Skeletal muscle satellite cell (primary cell): ENCODE results near the gene KCNAB1.
"Not testable (repeated sequence)": the region's sequence is repeated elsewhere in the genome, so short reads cannot be mapped to it uniquely, and the experiment has no call there.

Source experiments
- H3K27me3 ChIP-seq: 2 replicates; pipeline ENCODE4 v1.7.0; 2013; ENCODE audit warnings: low read length; ENCODE audit not compliant: control insufficient read depth, insufficient read depth
- H3K36me3 ChIP-seq: 2 replicates; pipeline ENCODE4 v1.7.0; 2013; ENCODE audit warnings: mild to moderate bottlenecking, control low read depth, low read length; ENCODE audit not compliant: insufficient read depth
- H3K4me1 ChIP-seq: 2 replicates; pipeline ENCODE4 v1.7.0; 2013; ENCODE audit warnings: low read length; ENCODE audit not compliant: control insufficient read depth, insufficient read depth
- H3K4me2 ChIP-seq: 2 replicates; pipeline ENCODE4 v1.7.0; 2013; ENCODE audit warnings: mild to moderate bottlenecking, low read length
- H3K4me3 ChIP-seq: 2 replicates; pipeline ENCODE4 v1.7.0; 2013; ENCODE audit warnings: low read length
- H3K9ac ChIP-seq: 2 replicates; pipeline ENCODE4 v1.7.0; 2013; ENCODE audit warnings: mild to moderate bottlenecking, low read depth, low read length, moderate library complexity
- H3K9me3 ChIP-seq: replicated peaks from 2 replicates; pipeline ENCODE4 v1.7.0; 2013; ENCODE audit warnings: mild to moderate bottlenecking, control low read depth, low read length

The KCNAB1 gene

DNA sequence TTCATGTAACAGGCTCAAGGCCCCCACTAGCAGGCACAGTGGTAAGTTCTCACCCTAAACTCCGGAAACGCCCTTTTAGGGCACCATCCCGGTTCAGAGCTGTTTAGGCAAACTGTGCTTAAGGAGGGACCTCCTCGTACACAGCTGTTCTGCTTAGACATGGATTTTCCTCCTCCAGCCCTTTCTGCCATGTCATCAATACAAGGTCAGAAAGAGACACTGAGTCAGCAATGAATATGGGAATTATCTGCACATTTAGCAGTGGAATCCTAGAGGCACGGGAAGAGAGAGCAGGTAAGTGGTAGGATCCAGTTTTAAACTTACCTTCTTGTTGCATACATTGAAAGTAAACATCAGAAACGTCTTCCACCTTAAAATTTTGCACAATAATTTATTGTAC, 107.3 kb downstream of the KCNAB1 start:
- Histone ChIP-seq H3K9me3 (no peaks in the 10 kb centered on the region), H3K4me1 (no peaks in the 10 kb centered on the region), H3K27me3 (no peaks in the 10 kb centered on the region), H3K9ac (no peak overlapping the region), H3K36me3 (no peaks in the 10 kb centered on the region), H3K4me3 (no peak overlapping the region), H3K4me2 (no peak overlapping the region)

GRCh38 chr3:156230278-156230900, 110.0 kb downstream of the KCNAB1 start:
- Histone ChIP-seq H3K4me3 (no peak overlapping the region), H3K9ac (no peak overlapping the region), H3K4me2 (no peak overlapping the region), H3K27me3 (no peaks in the 10 kb centered on the region), H3K36me3 (no peaks in the 10 kb centered on the region), H3K9me3 (no peaks in the 10 kb centered on the region), H3K4me1 (no peaks in the 10 kb centered on the region)

DNA sequence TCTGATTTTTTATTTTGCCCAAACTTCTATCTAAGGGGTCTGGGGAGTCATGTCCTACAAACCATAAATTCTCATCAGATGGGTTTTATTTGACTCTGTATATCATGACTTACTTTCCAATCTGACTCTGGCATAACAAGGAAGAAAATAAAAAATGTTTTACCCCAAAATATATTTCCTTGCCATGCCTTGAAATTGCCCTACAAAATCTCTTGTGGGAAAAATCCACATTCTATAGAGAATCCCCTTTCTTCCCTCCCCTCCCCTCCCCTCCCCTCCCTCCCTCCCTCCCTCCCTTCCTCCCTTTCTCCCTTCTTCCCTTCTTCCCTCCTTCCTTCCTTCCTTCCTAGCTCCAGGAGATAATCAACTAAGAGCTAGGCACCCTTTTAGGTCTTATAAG, 110.8 kb downstream of the KCNAB1 start:
- H3K4me1 ChIP-seq, H3K4me2 ChIP-seq, H3K27me3 ChIP-seq, H3K9me3 ChIP-seq, H3K9ac ChIP-seq, H3K4me3 ChIP-seq, H3K36me3 ChIP-seq: not testable (repeated sequence)

DNA sequence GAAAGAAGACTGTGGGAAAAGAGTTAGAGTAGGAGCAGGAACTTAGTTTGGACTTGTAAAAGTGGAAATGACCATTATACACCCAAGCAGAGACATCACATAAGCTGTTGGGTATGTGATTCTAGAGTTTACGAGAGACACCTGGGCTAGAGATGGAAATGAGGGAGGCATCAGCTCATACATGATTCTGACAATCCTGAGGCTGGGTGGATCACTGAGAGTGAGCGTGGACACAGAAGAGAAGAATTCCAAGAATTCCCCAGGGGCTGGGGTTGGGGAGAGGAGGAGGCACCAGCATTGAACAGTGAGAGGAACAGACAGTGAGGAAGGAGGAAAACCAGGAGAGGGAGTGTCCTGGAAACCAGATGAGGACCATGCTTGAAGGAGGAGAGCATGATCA, 113.5 kb downstream of the KCNAB1 start:
- no peak overlapping the region for H3K4me2 ChIP-seq
- H3K4me3 ChIP-seq, result no peak overlapping the region

GRCh38 chr3:156236556-156237260, 116.3 kb downstream of the KCNAB1 start:
- Histone ChIP-seq H3K4me3 (no peak overlapping the region), H3K4me2 (no peak overlapping the region), H3K9ac (no peak overlapping the region), H3K4me1 (no peaks in the 10 kb centered on the region), H3K27me3 (peaks cover 3% of the 10 kb centered on the region), H3K9me3 (no peaks in the 10 kb centered on the region), H3K36me3 (no peaks in the 10 kb centered on the region)

More for the DNA sequence above, 113.5 kb downstream of the KCNAB1 start:
- Histone ChIP-seq H3K4me1 (no peaks in the 10 kb centered on the region), H3K9ac (no peak overlapping the region), H3K27me3 (no peaks in the 10 kb centered on the region), H3K36me3 (no peaks in the 10 kb centered on the region), H3K9me3 (no peaks in the 10 kb centered on the region)

- H3K4me2 ChIP-seq, result no peak overlapping the region
- H3K27me3 ChIP-seq, result peaks cover 3% of the 10 kb centered on the region
- H3K9ac ChIP-seq, result no peak overlapping the region
- H3K4me1 ChIP-seq, result no peaks in the 10 kb centered on the region
- H3K4me3 ChIP-seq, result no peak overlapping the region
- no peaks in the 10 kb centered on the region for H3K36me3 ChIP-seq
- H3K9me3 ChIP-seq, result no peaks in the 10 kb centered on the region
Measured at GRCh38 chr3:156240642-156241041, 120.3 kb downstream of the KCNAB1 start.

- Histone ChIP-seq H3K4me2 (no peak overlapping the region), H3K4me3 (no peak overlapping the region), H3K9me3 (no peaks in the 10 kb centered on the region), H3K27me3 (no peaks in the 10 kb centered on the region), H3K9ac (no peak overlapping the region), H3K4me1 (no peaks in the 10 kb centered on the region), H3K36me3 (no peaks in the 10 kb centered on the region)
Measured at GRCh38 chr3:156246961-156247725, 126.8 kb downstream of the KCNAB1 start.

- Histone ChIP-seq H3K4me1 (no peaks in the 10 kb centered on the region), H3K9me3 (no peaks in the 10 kb centered on the region), H3K4me3 (no peak overlapping the region), H3K9ac (no peak overlapping the region), H3K36me3 (no peaks in the 10 kb centered on the region), H3K4me2 (no peak overlapping the region), H3K27me3 (no peaks in the 10 kb centered on the region)
Measured at GRCh38 chr3:156250550-156250949, 130.2 kb downstream of the KCNAB1 start.

GRCh38 chr3:156251424-156251823, 131.0 kb downstream of the KCNAB1 start:
- H3K9ac ChIP-seq, result no peak overlapping the region
- no peaks in the 10 kb centered on the region for H3K4me1 ChIP-seq
- H3K27me3 ChIP-seq, result no peaks in the 10 kb centered on the region
- H3K36me3 ChIP-seq, result no peaks in the 10 kb centered on the region
- H3K4me3 ChIP-seq, result no peak overlapping the region
- no peak overlapping the region for H3K4me2 ChIP-seq
- H3K9me3 ChIP-seq, result no peaks in the 10 kb centered on the region

DNA sequence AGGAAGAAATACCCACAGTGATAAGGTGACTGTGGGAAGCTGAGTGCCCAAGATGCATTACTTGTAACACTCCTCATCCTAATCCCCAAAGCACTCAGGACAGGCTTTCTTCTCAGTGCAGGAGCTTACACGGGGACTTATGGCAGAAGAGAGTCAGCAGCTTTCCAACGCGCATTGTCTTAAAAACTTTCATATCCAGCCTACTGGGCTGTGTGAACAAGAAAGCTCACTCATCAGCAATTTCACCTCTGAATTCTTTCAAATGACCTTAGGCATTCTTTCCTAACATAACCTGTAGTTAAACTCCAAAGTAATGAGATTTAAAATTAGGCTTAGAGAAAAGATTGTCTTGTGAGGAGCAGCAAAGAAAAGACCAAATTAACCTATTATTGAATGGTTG, 132.3 kb downstream of the KCNAB1 start:
- Histone ChIP-seq H3K4me2 (no peak overlapping the region), H3K9ac (no peak overlapping the region), H3K4me3 (no peak overlapping the region)

GRCh38 chr3:156253150-156253549, 132.8 kb downstream of the KCNAB1 start:
- H3K4me2 ChIP-seq, result no peak overlapping the region
- no peak overlapping the region for H3K4me3 ChIP-seq
- no peaks in the 10 kb centered on the region for H3K27me3 ChIP-seq
- H3K9me3 ChIP-seq, result no peaks in the 10 kb centered on the region
- no peaks in the 10 kb centered on the region for H3K36me3 ChIP-seq
- no peak overlapping the region for H3K9ac ChIP-seq
- H3K4me1 ChIP-seq, result no peaks in the 10 kb centered on the region

More for the DNA sequence above, 132.3 kb downstream of the KCNAB1 start:
- Histone ChIP-seq H3K36me3 (no peaks in the 10 kb centered on the region), H3K9me3 (no peaks in the 10 kb centered on the region), H3K4me1 (no peaks in the 10 kb centered on the region), H3K27me3 (no peaks in the 10 kb centered on the region)
